Measurements from ENCODE around the gene BCL11A.

Gene BCL11A

DNA sequence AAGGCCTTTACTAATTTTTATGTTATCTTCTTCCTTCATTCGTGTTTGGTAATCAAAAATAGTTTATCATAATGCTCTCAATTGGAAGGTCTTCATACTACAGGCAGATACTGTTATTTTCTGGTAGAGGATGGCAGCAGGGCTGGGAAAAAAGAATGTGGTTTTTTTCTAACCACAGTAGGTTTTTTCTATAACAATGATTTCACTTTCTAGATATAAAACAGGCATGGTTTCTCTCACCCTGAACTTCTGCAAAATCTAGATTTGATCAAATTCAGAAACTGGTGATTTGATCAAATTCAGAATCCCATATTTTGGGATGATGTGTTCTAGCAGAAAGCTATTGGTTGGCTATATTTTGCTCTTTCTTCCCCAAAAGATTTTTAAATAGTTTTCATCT, 27.6 kb downstream of the BCL11A start:
- DNase-seq (ENCODE audit: low read depth) = no peak

DNA sequence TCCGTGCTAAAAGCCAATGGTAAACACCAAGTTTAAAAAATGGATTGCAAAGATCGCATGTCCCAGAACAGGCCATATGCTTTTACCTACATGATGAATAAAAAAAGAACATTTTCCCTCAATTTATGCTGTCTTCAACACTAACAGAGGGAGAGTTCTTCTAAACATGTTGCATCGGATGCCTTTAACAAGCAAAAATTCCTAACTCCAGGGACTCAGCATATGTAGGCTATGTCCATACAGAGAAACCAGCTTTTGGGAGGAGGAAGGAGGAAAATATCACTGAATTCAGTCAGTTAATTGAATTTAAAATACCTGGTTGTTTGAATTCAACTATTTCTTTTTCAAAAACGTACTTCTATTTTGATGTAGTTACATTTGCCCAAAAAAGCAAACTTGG, 28.6 kb downstream of the BCL11A start:
- DNase-seq (ENCODE audit: low read depth) = no peak

- DNase-seq (ENCODE audit: low read depth) = no peak
These were observed 29.5 kb downstream of the BCL11A start for GRCh38 chr2:60523963-60524362.

DNA sequence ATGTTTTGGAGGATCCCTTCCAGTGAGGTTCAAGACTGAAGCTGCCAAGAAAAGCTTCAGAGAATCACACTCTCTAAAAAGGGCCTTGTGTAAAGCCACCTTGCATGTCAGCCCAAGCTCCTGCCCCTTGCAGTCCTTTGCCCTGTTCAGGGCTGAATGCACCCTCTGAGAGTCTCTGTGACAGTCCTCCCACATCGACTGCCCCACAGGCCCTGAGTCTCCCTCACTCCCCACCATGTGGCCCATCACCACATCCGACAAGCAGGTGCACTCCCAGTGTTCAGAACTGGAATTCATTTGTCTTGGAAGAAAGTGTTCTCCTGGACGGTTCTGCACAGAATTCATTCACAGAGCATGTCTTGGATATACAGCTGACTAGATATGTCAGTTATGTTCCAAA, 31.0 kb downstream of the BCL11A start:
- DNase-seq (ENCODE audit: low read depth) = no peak

DNA sequence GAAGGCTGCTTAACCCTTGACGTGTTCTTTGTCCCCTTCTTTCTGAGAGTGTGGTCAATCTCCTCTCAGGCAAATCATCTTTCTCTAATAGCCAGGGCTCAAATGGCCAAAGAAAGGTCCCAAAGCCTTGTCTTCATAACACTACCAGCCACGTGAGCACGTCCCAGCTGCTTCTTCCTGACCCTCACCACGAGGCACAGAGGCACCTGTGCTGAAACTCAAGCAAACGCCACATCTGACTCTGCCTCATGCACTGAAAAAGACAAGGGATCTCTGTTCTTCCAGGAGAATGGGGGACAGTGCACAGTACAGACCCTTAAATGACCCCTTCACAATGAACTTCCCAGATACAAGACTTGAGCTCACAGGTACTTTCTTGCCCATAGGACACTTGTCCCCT, 31.8 kb downstream of the BCL11A start:
- no peak for DNase-seq (ENCODE audit: low read depth)

- DNase-seq (ENCODE audit: low read depth) = no peak
These were observed 32.4 kb downstream of the BCL11A start for GRCh38 chr2:60520917-60521539.

DNA sequence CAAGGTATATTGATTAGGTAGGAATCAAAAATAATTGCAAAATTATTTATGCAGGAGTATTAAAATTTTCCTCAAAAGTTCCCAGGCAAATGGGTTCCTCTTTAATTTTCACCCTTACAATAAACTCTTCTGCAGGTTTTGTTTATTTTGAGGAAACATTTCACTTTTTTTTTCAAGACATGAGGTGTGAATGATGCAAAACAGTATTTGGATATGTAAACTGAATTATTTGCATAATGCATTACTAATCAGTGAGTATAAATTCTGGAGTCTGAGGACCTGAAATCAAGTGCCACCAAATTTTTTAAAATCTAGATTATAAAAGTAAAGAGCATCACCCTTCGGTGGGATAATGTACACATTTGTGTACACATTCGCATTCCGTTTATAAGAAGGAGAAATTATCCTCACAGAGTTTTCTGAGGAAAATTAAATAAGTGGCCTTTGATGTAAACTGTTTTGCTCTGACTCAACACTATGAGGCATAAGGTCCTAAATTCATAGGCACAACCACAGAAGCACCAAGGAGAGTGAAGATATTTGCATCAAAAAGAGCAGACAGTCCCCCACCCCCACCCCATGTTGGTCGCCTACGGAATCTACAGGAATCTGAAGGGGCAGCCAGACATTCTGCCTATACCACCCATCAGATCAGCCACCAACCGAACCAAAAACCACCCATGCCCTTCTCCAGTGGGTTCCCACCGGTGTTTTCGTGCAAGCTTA, 33.1 kb downstream of the BCL11A start:
- DNase-seq (ENCODE audit: low read depth) = no peak

DNA sequence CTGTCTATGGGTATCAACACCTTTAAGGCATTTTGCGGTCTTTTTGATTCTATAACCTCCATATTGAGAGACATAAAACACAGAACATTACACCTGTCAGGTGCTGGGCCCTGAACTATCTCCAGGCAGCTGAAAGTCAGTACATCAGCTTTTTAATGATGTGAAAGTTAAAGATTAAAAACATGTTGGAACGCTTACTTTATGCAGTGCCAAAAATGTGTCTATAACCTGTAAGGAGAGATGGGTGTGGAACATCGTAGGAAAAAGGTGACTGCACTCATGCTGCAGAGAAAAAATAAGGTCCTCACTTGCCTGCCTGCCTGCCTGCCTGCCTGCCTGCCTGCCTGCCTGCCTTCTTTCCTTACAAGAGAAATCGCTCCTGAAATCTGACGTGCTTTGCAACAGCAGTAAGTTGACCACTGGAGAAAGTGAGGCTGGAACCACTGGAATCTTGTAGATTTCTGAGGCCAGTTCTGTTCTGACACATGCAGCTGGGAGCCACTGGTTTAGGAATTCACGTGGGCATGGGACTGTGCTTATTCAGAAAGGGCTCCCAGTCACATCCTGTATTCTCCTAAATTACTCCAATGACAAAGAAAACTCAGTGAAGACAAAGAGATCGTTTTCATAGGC, 34.1 kb downstream of the BCL11A start:
- DNase-seq (ENCODE audit: low read depth) = peak; percentile 18

- DNase-seq (ENCODE audit: low read depth) = no peak
These were observed 34.9 kb downstream of the BCL11A start for GRCh38 chr2:60518567-60518966.

GRCh38 chr2:60517446-60517845, 36.0 kb downstream of the BCL11A start:
- no peak for DNase-seq (ENCODE audit: low read depth)

GRCh38 chr2:60516826-60517225, 36.6 kb downstream of the BCL11A start:
- DNase-seq (ENCODE audit: low read depth) = no peak

GRCh38 chr2:60516383-60516811, 37.1 kb downstream of the BCL11A start:
- peak; percentile 57 for DNase-seq (ENCODE audit: low read depth)

DNA sequence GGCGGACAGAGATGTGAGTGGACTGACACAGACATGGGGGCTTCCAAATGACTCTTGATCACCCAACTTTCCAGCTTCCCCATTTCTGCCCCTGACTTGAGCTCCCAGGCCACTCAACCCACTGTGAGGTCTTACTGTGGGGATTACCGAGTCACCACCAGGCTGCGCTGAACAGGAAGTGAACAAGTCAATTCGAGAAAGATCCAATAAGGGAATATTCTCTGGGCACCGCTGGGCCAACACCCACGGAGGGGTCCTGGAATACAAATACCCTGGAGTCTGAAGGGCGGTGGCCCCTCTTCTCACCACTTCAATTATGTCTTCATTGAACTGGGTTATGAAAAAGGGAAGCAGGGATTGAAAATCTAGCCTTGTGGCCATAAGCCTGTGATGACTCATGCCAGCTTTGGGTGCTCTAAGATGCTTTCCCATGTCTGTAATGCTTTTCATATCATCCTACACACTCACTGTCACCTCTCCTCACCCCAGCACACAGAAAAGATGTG, 37.7 kb downstream of the BCL11A start:
- peak; percentile 40 for DNase-seq (ENCODE audit: low read depth)

- no peak for DNase-seq (ENCODE audit: low read depth)
These were observed 39.5 kb downstream of the BCL11A start for GRCh38 chr2:60513996-60514395.

- no peak for DNase-seq (ENCODE audit: low read depth)
These were observed 40.3 kb downstream of the BCL11A start for GRCh38 chr2:60513191-60513590.

- DNase-seq (ENCODE audit: low read depth) = no peak
These were observed 40.8 kb downstream of the BCL11A start for GRCh38 chr2:60512641-60513040.

DNA sequence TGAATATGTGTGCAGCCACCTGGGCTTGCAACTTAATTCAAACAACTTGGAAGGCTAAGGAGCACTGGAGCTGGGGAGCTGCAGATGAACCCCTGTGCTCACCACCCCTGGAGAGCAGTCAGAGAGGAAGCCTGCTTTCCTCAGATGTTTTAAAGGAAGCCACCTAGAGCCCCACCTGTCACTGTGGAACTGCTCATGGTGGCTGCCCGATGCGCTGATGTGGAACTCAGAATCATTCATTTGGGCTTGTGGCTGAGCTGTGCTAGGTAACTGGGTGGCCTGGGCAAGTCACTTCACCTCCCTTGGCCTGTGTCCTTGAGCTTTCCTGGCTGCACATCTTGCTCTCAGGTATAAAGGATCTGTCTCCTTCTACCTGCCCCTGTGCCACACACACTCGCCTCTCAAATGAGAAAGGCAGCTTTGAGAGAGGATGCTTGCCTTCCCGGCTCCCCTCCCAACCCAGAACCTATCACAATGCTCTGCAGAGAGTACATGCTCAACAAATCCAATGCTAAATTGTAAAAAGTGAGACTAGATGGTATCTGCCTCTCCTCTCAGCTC, 41.3 kb downstream of the BCL11A start:
- no peak for DNase-seq (ENCODE audit: low read depth)

DNA sequence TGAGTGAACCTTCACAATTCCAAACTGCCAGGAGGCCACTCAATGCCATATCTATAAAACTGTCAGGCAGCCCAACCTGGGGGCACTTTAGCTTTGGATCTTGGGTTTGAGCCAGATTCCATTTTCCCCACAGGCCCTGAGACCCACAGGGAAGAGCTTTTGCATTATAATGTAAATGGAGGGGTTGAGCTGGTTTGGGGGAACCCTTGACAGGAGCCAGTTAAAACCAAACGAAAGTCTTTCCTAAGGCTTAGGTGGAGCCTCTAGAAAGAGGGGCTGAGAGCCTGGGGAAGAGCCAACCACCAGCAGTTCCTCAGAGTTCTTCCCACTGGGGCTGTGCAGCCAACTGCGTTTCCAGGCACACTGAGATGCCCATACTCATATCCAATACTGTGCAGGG, 42.7 kb downstream of the BCL11A start:
- DNase-seq (ENCODE audit: low read depth) = no peak

DNA sequence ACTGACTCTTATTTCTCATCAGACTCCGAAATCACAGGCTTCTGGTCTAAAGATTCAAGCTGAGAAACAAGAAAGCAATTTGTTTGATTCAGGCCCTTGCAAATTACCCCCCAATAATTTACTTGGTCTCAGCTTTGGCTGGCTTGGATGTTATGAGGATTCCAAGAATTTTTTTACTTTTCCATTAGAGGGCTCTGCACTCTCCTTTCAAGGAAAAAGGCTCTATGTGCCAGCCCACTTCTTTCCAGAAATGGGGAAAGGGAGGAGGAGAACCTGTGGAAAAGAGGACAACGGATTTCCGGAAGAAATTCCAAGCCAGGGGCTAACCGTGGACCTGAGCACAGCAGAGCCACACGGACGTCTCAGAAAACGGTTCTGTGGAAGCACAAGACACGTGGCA, 44.4 kb downstream of the BCL11A start:
- no peak for DNase-seq (ENCODE audit: low read depth)

DNA sequence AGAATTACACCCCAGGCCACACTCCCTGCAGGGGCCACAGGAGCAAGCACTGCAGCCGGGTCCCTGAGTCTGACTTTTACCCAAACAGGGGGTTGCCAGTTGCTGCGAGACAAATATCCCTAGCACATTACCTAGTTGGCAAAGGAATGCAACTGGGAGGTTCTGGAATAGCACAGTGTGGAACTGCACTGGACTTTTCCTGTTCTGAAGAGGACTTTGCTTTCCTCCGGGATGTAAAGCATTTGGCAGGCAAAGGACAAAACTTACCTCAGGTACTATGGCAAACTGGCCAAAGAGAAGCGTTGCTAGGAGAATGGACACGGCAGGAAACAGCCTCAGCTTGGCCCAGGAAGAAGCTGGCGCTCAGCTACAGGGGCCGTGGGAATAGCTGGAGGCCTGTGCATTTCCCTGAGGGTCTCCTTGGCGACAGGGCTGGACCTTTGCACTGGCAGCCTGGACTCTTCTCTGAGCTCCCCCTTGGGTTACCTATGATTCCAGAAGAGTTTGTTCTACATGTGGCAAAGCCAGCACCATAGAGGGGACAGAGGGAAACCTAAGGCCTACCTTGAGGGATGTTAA, 45.0 kb downstream of the BCL11A start:
- DNase-seq (ENCODE audit: low read depth) = no peak

- DNase-seq (ENCODE audit: low read depth) = no peak
These were observed 46.1 kb downstream of the BCL11A start for GRCh38 chr2:60507211-60507965.

- no peak for DNase-seq (ENCODE audit: low read depth)
These were observed 47.6 kb downstream of the BCL11A start for GRCh38 chr2:60505880-60506260.
